T-helper 2 cell treated with Interferon-gamma antibody and Interleukin-4, amounts not matched to agents 100 ng/mL and 5 ng/mL, for 36 hours (primary cell): ENCODE measurements around the gene GRM8. TPM values are rescaled to one million over a fixed set of nuclear protein-coding genes. Genes with fewer than 3 reads are reported as not detected.

Experiments used
- intact Hi-C: fragments of 100-400 bp; cut with micrococcal nuclease; formaldehyde crosslinking; loops from one replicate; pipeline ENCODE4 v1.15.1; 2023
- total RNA-seq: library from RNA; stranded (reverse); gene quantifications from 2 replicates; pipeline ENCODE4 v1.2.3, GENCODE V29; 2022

The GRM8 gene
- total RNA-seq, 1 donor from 2014 or later = not detected

DNA sequence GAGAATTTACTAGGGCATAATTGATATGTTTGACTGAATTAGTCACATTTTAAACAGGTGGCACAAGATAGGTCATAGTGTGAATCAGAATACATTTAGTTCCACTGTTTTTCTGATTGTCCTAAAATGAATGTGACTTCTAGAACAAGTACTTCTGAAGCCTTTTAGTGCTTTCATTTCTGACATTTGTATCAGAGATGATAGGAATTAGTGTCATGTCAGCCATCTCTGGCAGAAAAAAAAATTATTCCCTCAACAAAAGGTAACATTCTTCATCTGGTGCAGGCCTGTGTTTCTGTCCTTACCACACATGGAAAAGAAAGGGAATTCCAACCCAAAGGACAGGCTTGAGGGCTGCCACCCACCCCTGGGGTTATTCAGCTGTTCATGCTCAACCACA is 21.3 kb downstream of the GRM8 start:
- intact Hi-C loops = no loop called here

DNA sequence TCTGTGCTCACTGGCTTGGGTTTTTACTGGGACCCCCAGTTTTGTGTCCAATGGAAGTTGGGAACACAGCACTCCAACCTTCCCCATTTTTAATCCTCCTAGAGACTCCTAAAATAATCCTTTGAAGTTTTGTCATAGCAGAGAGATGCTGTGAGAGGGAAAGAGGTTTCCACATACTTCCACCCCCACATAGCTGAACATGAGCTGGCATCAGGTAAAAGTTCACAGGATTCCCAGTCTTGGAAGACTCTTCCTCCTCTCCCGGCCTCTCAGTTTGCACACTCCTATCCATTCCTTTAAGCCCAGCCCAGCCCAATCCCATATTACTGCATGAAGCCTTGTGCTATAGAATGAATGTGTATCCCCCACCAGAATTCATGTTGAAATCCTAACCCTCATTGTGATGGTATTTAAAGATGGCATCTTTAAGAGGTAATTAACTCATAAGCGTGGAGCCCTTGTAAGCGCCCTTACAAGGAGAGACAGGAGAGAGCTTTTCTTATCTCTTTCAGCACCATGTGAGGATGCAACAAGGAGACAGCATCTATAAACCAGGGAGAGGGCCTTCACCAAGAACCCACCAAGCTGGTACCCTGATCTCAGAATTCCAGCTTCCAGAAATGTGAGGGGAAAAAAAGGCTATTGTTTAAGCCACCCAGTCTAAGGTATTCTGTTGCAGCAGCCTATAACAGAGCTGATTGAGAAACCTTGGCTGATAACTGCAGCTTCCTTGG is 22.4 kb downstream of the GRM8 start:
- intact Hi-C loops = no loop called here

DNA sequence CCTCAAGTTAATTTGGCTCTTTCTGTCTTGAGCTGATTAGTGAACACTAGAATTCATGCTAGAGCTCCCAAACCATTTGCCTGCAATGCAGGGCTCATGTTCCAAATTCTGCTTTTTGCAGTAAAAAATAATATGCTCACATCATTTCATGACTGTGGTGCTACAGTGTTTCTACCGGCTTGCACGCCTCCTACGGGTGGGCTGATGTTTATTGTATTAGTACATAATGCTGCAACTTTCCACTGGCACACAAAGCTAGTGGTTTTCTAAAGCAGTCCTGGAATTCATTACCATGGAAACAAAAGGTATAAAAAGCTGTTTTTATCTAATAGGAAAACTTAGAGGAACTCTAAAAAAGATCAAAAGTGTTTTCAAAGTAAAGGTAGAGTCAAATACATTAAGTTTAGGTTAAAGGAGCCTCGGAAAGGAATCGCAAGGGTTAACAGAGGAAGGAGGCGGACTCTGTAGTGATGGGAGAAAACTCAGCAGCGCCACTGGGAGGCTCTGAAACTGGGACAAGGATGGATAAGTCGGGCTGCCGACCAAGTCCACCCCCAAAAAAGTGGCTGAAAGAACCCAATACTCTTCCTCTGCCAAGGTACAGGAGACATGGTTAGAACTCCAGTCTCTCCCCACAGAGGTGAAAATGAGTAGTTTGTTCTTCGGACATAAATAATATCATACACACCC is 25.9 kb downstream of the GRM8 start:
- intact Hi-C loops = no loop called here

DNA sequence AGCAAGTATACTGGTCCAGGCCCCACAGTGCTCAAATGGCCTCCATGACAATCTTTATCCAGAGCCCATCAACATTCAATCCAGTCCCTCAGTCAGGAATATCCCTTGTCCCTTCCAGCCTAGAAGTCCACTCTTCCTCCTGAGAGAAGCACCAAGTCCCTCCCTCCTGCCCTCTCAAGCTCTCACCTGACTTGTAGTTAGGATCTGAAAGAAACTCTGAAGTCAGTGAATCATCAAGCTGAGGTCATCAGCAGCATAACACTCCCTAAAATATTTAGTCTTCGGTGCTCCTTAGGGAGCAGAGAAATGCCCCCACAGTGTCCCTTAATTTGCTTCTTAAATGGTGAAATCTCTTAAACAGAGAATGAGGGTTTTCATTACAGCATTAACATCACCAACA is 31.0 kb downstream of the GRM8 start:
- intact Hi-C loops = no loop called here

DNA sequence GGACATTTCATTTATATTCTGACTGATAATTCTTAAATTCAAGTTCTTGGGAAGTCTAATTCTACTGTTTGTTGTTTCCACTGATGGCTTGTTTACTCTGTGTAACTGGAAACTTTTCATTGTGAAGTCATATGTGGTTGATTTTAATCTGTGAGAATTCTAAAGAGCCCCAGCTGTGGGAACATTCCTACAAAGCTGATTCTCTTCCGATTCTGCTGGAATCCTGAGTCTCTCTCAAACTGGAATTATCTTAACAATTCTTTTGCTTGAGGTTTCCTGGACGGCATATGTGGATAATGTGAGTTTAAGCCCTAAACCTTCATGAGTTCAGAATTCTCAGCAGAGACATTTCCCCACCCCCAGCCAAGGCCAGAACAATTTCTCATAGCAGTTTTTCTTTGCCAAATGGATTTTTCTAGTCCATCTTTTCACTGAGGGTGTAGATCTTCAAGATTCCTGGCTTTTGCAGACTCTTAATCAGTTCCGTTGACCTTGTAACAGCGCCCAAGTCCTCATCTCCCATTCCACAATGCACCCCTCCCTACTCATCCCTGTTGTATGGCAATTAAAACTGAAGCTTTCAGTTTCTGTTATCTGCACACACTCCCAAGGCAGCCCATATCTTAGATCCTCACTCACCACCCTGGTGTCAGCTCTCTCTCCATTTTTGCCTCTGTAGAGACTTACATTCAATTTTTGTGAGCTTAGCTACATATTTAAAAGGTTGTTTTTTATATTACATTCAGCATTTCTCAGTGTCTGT is 37.6 kb downstream of the GRM8 start:
- intact Hi-C loops = no loop called here

DNA sequence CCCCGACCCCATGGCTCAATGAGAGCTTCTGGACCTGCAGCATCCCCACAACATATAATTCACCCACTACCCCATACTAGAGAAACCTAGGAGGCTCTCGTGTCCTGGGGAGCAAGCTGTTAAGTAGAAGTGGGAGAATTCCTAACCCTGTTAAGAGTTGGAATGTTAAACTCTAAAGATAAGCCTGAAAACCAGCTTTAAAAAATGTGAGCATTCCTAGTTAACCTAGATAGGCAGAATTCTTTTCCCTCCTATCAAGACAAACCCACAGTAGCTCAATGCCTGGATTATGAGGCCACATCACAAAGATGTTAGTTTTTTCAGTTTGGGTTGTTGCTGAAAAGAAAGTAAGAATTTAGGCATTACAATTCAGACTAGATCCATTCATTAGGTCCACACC is 42.9 kb downstream of the GRM8 start:
- intact Hi-C loops = no loop called here

DNA sequence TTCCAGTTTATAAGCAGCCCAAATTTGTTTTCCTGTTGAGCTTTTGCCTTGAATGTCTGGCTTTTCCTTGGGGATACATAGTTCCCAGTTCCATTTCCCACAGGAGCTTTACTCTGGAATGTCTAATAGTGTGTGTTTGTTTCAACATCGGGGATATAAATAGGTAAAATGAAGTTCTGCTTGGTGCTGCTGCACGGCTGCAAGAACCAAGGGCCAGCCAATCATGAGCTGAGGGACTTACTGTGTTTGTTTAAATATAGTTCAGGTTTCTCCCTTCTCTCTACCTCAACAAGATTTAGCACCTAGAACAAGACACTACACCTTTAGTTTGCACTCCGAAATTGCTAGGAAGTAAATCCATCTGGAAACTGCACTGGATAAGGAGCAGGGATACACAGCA is 43.9 kb downstream of the GRM8 start:
- intact Hi-C loops = no loop called here

DNA sequence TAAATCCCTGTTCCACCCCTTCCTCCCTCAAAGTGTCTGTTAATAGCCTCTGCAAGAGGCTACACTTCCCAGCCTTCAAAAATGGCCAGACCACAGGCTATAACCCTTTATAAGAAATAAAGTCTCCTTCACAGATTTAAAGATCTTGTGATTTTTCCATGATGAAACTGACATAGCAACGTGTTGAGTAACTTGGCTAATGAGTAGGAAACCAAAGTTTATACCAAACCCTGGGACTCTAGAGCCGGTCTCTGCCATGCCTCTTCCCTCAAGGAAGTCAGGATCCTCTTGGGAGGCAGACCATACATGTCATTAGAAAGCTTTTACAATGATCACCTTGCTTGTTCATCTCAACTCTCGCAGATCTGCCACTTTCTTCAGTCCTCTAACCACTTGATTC is 44.4 kb downstream of the GRM8 start:
- intact Hi-C loops = no loop called here

DNA sequence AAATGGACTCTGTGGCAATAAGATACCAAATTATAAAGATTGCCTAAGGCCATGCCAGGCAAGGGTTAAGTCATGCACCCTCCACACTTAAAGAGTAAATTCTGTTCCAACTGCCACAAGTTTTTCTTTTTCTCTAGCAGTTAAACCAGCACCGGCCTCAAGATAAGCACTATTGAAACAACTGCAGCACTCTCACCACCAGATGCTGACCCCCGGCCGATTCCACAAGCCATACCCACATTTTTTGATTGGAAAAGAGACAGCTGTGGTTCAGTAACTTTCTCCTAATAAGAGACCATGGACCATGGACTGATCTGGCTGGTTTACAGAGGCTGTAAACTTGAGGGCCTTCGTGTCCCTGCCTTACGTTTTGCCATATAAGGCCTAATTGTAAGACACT is 44.9 kb downstream of the GRM8 start:
- intact Hi-C loops = no loop called here

DNA sequence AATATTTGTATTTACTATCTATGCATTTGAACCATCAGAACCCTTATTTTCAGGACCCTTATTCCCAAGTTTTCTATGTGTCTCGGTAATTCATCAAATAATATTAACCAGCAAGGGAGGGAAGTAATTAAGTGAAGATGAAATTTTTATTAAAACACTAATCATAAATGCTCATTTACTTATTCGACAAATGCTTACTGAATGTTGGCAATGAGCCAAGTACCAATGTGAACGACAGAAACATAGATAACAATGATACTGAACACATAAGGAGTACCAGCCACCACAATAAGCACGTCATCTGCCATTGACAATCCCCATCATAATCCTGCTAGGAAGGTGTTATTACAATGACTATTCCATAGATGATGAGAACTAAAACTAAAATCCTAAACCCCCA is 45.5 kb downstream of the GRM8 start:
- intact Hi-C loops = no loop called here

DNA sequence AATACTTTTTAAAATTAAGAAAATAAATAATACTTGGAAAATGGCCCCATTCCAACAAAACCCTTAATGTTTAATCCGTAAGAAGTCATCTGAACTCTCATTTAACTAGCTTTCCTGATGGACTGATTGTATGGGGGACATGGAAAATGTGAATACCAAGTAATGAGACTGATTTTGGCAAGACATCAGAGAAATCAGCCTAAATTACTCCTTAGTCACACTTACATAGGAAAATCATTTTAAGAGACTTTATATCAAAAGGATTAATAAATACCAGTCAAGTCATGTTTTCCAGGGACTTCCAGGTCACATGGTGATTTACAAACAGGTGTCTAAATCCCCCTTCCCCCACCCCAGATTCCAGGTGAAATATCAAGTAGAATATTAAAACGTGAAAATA is 58.2 kb downstream of the GRM8 start:
- intact Hi-C loops = no loop called here

DNA sequence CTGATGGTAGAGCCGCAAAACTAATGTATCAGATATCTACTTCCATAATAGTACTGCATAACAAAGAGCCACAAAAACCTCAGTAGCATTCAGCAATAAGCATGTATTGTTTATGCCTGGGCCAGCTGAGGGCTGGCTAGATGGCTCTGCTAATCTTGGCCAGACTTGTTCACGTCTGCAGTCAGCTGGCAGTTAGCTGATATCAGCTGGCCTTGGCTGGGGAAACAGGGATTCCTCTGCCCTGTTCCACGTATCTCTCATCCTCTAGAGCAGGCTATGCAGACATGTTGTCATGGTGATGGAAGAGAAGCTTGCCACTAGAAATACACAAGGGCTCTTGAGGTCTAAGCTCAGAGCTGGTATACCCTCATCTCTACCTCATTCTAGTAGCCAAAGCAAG is 62.9 kb downstream of the GRM8 start:
- intact Hi-C loops = no loop called here

DNA sequence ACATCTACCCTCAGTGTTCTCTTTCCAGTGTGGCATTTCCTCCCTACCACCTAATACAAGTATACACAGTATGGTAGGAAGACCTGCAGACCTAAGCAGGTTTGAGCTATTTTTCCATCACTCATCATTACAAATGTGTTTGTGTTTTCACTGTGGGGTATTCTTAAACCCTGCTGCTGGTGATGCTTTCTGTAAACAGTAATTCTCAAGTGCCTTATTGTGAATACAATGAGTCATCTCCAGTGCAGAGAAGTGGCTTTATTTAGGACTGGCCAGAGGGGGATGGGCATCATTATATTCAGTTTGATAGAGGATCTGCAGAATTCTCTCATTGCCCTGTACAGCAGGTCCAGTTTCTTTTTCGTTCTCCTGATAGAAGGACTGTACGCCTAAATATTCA is 63.7 kb downstream of the GRM8 start:
- intact Hi-C loops = no loop called here

DNA sequence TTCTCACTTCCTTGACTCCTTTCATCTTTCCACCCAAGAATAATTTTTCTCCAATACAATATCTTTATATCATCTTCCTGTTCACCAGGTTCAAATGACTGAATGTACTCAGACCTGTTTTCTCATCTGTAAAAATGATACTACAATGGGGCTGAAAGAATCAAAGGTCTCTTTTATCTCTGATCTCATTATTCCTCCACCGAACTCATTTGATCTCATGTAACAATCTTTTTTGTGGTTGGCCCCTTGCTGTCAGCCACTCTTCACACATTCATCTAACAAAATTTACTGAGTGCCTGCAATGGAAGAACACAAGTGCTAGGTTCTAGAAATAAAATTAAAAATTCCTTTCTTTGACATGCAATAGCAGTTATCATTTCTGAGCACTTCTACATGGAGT is 65.0 kb downstream of the GRM8 start:
- intact Hi-C loops = no loop called here

DNA sequence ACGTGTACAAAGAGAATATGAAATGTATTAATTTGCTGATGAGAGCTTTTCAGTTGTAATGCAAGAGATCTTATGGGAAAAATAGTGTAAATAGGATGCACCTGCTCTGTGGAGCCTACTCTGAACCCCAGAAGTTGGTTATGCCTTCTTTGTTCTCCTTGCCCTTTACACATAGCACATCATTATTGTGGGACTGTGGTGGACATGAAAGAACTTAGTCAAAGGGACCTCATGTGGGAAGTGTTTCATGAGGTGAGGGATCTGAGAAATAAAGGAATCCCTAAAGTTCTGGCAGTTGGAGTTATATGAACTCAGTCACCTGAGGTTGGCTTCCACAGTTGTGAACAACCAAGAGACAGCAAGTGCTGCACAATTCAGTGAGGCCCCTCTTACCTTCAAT is 66.1 kb downstream of the GRM8 start:
- intact Hi-C loops = no loop called here

DNA sequence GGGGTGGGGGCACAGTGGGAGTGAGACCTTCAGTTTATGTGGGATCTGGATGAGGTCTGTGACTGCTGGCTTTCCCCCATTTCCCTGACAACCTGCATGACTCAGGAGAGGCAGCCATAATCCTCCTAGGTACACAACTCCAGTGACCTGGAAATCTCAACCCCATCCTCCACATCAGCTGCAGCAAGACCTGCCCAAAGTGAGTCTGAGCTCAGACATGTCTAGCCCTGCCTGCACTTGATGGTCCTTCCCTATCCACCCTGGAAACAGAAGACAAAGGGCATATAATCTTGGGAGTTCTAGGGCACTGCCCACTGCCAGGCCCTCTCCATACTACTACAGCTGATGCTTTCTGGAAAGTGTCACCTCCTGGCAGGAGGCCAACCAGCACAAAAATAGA is 75.6 kb downstream of the GRM8 start:
- intact Hi-C loops = no loop called here

DNA sequence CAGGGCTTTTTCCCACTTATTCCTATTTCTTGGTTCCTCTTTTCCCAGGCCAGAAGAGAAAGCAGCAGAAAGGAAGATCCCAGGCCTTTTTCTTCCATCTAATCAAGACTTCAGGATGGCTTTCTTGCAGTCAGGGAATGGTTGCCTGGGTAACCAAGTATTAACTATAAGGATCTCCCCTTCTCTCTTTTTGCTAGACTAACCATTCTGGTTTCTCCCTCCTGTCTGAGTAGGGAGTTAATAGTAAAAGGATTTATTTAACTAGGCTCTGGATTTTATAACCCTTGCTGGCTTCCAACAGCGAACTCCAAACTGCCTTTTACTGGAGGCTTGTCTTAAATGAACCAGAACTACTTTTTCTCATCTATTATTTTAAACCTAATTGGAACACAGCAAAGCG is 90.4 kb downstream of the GRM8 start:
- intact Hi-C loops = no loop called here

DNA sequence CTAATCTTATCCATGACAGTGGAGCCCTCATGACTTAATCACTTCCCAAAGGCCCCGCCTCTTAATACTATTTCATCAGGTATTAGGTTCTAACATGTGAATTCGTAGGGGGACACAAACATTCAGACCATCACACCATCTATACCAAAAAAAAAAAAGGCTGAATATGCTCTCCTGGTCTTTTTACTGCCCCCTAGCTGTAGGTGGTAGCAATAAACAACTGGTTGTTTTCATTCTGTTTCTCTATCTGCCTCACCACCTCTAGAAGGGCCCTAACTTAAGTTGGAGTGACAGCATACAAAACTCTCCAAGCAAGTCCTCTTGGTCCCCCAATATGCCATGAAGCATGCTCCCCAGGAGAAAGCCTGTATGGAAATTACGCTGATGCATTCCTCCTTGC is 94.1 kb downstream of the GRM8 start:
- intact Hi-C loops = no loop called here

DNA sequence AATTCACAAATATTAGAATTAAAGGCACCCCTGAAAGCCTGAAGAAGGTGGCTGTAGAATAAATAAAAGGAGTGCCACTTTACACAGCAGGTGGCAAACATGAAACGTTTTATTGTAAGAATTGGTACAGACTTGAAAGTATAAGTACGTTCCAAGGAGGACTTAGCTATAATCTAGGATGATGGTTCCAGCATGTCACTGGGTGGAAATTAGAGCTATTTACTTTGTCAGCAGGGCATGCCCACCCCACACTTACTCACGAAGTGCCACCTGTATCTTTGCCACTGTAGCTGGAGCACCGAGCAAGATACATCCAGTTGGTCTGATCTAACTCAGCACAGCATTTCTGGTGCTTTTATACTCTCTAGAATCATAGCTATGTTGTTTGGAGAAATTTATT is 97.8 kb downstream of the GRM8 start:
- intact Hi-C loops = no loop called here

DNA sequence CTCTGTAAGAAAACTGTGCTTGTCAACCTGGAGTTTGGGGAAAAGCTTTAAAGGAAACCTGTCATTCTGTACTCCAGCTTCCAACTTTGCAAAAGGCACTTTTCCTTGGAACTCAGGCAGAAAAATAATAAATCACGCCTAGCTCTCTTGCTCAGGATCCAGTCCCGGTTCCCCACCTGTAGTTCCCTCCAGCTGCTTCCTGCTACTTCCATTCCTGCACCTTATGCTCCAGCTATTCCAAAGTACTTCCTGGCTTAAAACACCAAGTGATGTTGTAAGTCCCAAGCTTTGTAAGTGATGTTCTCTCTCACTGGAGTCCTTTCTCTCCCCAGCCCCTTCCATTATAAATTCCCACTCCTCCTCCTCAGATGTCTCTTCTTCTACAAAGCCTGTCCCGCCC is 98.6 kb downstream of the GRM8 start:
- intact Hi-C loops = no loop called here

DNA sequence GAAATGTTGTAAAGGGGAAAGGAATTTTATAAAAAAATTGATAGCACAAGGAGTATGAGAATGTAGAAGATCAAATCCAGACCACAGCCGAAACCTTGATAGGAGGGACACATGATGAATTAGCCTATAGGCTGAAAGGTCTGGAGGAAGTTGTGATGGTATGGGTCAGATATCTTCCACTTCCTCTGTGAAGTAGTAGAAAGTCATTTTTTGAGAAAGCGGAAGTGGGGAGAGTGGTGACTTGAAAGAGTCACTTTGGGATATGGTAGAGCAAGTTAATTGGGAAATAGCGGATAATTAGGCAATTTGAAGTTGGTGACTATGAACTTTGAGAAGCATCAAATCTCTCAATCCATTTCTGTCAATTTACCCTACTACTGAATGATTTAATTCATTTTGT is 99.4 kb downstream of the GRM8 start:
- intact Hi-C loops = no loop called here

DNA sequence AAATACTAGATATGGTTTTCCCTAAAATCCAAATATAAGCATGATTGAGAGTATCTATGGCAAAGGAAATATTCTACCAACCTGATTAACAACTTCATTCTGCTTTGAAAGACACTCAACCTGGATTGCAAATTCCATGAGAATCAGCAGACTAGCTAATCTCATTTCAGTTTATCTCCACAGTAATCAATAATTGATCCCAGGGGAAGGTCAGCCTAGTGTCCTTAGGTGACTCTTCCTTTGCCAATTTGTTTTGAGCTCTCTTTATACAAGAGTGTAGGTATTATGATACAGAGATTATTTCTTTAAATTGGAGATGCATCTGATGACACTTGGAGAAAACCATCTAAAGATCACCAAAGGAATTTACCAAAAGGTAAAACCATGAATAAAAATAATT is 100.3 kb downstream of the GRM8 start:
- intact Hi-C loops = no loop called here

DNA sequence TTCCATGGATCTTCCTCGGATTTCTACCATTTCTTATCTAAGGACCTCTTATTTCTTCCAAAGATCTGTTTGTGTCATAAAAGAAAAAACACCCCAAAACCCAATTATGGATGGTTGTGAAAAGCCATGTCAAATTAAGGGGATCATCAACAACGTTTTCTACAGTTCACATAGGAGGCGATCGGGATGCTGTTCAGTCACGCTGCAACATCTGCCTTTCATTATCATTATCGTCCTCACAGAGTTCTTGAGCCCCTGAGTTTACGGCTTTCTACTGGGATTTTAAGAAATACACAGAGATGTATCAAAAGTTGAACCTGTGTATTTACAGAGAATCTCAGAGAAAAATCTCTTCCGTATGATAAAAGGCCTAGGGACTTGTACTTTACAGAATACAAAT is 101.4 kb downstream of the GRM8 start:
- intact Hi-C loops = no loop called here
